ENCODE data around the gene HERC2. TPM values are rescaled to one million over a fixed set of nuclear protein-coding genes. Genes with fewer than 3 reads are reported as not detected.

HERC2 gene
- total and polyA plus RNA-seq, 2 of the 8 experiments (the other 6 are each of a cell fraction or from before 2014, with no cell fraction given), result 83.0 to 88.7 TPM

DNA sequence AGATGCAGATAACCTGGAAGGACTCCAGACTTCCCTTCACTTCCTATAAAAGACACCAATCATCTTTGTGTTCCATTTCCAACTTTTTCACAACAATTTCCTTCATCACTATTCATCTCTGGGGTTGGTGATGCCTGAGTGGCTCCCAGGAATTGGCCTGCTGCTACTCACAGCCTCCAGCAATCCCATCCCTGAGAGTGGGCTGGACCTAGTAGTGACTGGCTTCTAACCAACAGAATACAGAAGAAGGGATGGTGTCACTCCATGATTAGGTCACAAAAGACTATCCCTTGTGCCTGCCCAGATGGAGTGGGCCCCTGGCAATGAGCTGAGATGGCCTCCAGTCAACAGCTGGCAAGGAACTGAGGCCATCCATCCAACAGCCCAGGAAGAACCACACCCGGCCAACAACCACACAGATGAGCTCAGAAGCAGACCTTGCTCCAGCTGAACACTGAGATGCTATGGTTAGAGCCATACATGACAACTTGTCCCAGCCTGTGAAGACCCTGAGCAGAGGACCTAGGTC is 243.7 kb downstream of the HERC2 start:
- ChIA-PET POLR2A (ENCODE audit: partially characterized antibody) (no interaction called here), CTCF (ENCODE audit: partially characterized antibody) (interaction anchor here (0.7 to 0.9 kb wide), 2 partner anchors 26 to 45 kb away, joined by 3 read pairs; no protein-coding TSS in a partner anchor)
- Histone ChIP-seq H3K79me1 (ENCODE audit: low read depth, low read length) (no peaks in the 10 kb centered on the region), H4K91ac (replicated peaks; ENCODE audit: insufficient read length, low read length) (no peak overlapping the region), H3K4me1 (replicated peaks in 1 of 4; ENCODE audit: control insufficient read depth in 3 of 4, insufficient read depth in 4 of 4, low read length in 3 of 4) (no peaks in the 10 kb centered on the region; a peak in 1 of 7 replicates), H2BK12ac (ENCODE audit: low read depth, low read length) (no peak overlapping the region), H4K5ac (ENCODE audit: insufficient read length, low read depth, low read length) (no peak overlapping the region), H4K20me1 (replicated peaks in 1 of 2; ENCODE audit: control insufficient read depth in 1 of 2, insufficient read depth in 2 of 2, low read length in 2 of 2) (no peaks in the 10 kb centered on the region), H3K4me3 (ENCODE audit: extremely low read depth in 1 of 4, insufficient read depth in 2 of 4, low read depth in 3 of 4, low read length in 4 of 4) (no peak overlapping the region), H3K4me2 (ENCODE audit: insufficient read depth in 1 of 2, low read depth in 2 of 2, low read length in 2 of 2) (no peak overlapping the region), H3K36me3 (ENCODE audit: control insufficient read depth in 2 of 4, insufficient read depth in 4 of 4, low read length in 3 of 4) (no peaks in the 10 kb centered on the region), H3K9me3 (ENCODE audit: insufficient read depth in 2 of 2, low read depth in 1 of 2, low read length in 1 of 2) (no peaks in the 10 kb centered on the region; a peak in 1 of 4 replicates), H3K4ac (replicated peaks; ENCODE audit: insufficient read length, low read depth, low read length) (no peak overlapping the region), H2BK5ac (ENCODE audit: low read depth, low read length) (no peak overlapping the region), H2AFZ (ENCODE audit: low read length) (no peak overlapping the region), H3K14ac (ENCODE audit: insufficient read length) (no peak overlapping the region), H2BK20ac (ENCODE audit: low read length) (no peak overlapping the region), H3K27me3 (replicated peaks in 1 of 4; ENCODE audit: control insufficient read depth in 3 of 4, extremely low read depth in 1 of 4, insufficient read depth in 3 of 4, low read length in 3 of 4) (no peaks in the 10 kb centered on the region), H2BK15ac (ENCODE audit: low read length) (no peak overlapping the region), H4K8ac (ENCODE audit: extremely low read depth, insufficient read depth, low read length) (no peak overlapping the region), H2BK120ac (replicated peaks; ENCODE audit: low read depth, low read length) (no peak overlapping the region), H3K9ac (replicated peaks in 1 of 4; ENCODE audit: extremely low read depth in 1 of 4, low read depth in 3 of 4, low read length in 3 of 4) (no peak overlapping the region), H3K18ac (ENCODE audit: extremely low read depth, low read length) (no peak overlapping the region), H3K56ac (replicated peaks; ENCODE audit: insufficient read length, low read depth, low read length) (no peak overlapping the region), H3K79me2 (ENCODE audit: control insufficient read depth in 1 of 2, insufficient read depth in 2 of 2, low read length in 2 of 2) (no peaks in the 10 kb centered on the region), H3K23me2 (ENCODE audit: low read depth, low read length) (no peaks in the 10 kb centered on the region; the same call in 1 of the 2 replicates), H2AK5ac (ENCODE audit: low read depth, low read length) (no peak overlapping the region), H3K27ac (ENCODE audit: low read depth, low read length) (no peak overlapping the region), H3K23ac (ENCODE audit: insufficient read length) (no peak overlapping the region)
- FAIRE-seq, result no peak
- no peak for DNase-seq (ENCODE audit: low read depth in 1 of 2, low spot score in 2 of 2)
- WGBS, 2 experiments (ENCODE audit: extremely low coverage in 1 of 2, insufficient coverage in 1 of 2, insufficient read length in 1 of 2, insufficient replicate concordance in 2 of 2, low coverage in 1 of 2, low lambda C conversion rate in 2 of 2, missing lambda C conversion rate in 1 of 2), result 80% methylated on average over 1 of the region's 1 CpG; no CpG with 5 or more reads in 1 of the 2 experiments
- no peak for TF ChIP-seq KDM4A (IDR thresholded peaks at IDR 0.05; ENCODE audit: low read depth, low read length, severe bottlenecking)
- TF ChIP-seq SP2 (IDR thresholded peaks at IDR 0.05; ENCODE audit: low read length), result no peak
- no peak for TF ChIP-seq ZNF274 (IDR thresholded peaks at IDR 0.05; ENCODE audit: borderline replicate concordance, extremely low read depth, low read length)
- TF ChIP-seq, protein P1, sequence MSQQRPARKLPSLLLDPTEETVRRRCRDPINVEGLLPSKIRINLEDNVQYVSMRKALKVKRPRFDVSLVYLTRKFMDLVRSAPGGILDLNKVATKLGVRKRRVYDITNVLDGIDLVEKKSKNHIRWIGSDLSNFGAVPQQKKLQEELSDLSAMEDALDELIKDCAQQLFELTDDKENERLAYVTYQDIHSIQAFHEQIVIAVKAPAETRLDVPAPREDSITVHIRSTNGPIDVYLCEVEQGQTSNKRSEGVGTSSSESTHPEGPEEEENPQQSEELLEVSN (IDR thresholded peaks at IDR 0.05), result no peak
- no peak for TF ChIP-seq CTBP2 (IDR thresholded peaks at IDR 0.05; ENCODE audit: borderline replicate concordance, insufficient read depth, insufficient read length, low read length)
- no peak for TF ChIP-seq KDM5A (IDR thresholded peaks at IDR 0.05; ENCODE audit: low read length)
- no peak for TF ChIP-seq JUND (IDR thresholded peaks at IDR 0.05; ENCODE audit: low read length)
